ENCODE results near the gene CEP250. TPM values are rescaled to one million over a fixed set of nuclear protein-coding genes. Genes with fewer than 3 reads are reported as not detected.

CEP250 gene
- polyA plus RNA-seq, 1 donor (not counting 4 experiments of a cell fraction or from before 2014, with no cell fraction given), result 8.1 TPM

- no peak for DNase-seq (ENCODE audit: low read depth, low spot score)
- Histone ChIP-seq H3K9me3 (ENCODE audit: control insufficient read depth, low read depth, low read length) (no peaks in the 10 kb centered on the region), H3K4me1 (ENCODE audit: control insufficient read depth, extremely low read depth, insufficient read depth, low read length) (no peaks in the 10 kb centered on the region), H4K20me1 (ENCODE audit: control insufficient read depth, extremely low read depth, insufficient read depth, low read length) (no peaks in the 10 kb centered on the region), H2AFZ (ENCODE audit: control insufficient read depth, low read length) (no peak overlapping the region), H3K27ac (ENCODE audit: control insufficient read depth, insufficient read depth, low read length) (no peak overlapping the region), H3K9ac (ENCODE audit: control insufficient read depth, extremely low read depth, insufficient read depth, low read length) (no peak overlapping the region), H3K27me3 (ENCODE audit: control insufficient read depth, extremely low read depth, insufficient read depth, low read length) (no peaks in the 10 kb centered on the region), H3K4me2 (ENCODE audit: control insufficient read depth, extremely low read depth, insufficient read depth, low read depth, low read length) (no peak overlapping the region), H3K79me2 (ENCODE audit: control insufficient read depth, insufficient read depth, low read length) (no peaks in the 10 kb centered on the region), H3K9me1 (ENCODE audit: control insufficient read depth, extremely low read depth, insufficient read depth, low read length) (no peaks in the 10 kb centered on the region), H3K36me3 (ENCODE audit: control insufficient read depth in 2 of 2, extremely low read depth in 1 of 2, insufficient read depth in 2 of 2, low read length in 2 of 2) (peaks cover 14 to 27% of the 10 kb centered on the region in 2 experiments), H3K4me3 (ENCODE audit: control insufficient read depth in 2 of 3, extremely low read depth in 1 of 3, insufficient read depth in 2 of 3, low read depth in 1 of 3, low read length in 3 of 3) (no peak overlapping the region)
- TF ChIP-seq CTCF (optimal IDR thresholded peaks at IDR 0.05 in 1 of 3, IDR thresholded peaks at IDR 0.05 in 1 of 3, conservative IDR thresholded peaks at IDR 0.05 in 1 of 3; ENCODE audit: extremely low read depth in 1 of 3, insufficient read depth in 2 of 3, low read length in 3 of 3) (no peak), EZH2 (IDR thresholded peaks at IDR 0.05; ENCODE audit: low read length) (no peak)
- dilution Hi-C loops (cut with MboI; ENCODE audit: extremely low pct_ligation_motif_present, low sequenced_read_pairs), result no loop called here
- no peak for FAIRE-seq
Measured at GRCh38 chr20:35504751-35505150, 49.4 kb downstream of the CEP250 start.

GRCh38 chr20:35506179-35506578 is 50.8 kb downstream of the CEP250 start:
- TF ChIP-seq CTCF (optimal IDR thresholded peaks at IDR 0.05 in 1 of 3, IDR thresholded peaks at IDR 0.05 in 1 of 3, conservative IDR thresholded peaks at IDR 0.05 in 1 of 3; ENCODE audit: extremely low read depth in 1 of 3, insufficient read depth in 2 of 3, low read length in 3 of 3) (no peak), EZH2 (IDR thresholded peaks at IDR 0.05; ENCODE audit: low read length) (no peak)
- H3K9me3 ChIP-seq (ENCODE audit: control insufficient read depth, low read depth, low read length), result no peaks in the 10 kb centered on the region
- no peak overlapping the region for H3K27ac ChIP-seq (ENCODE audit: control insufficient read depth, insufficient read depth, low read length)
- no peaks in the 10 kb centered on the region for H3K4me1 ChIP-seq (ENCODE audit: control insufficient read depth, extremely low read depth, insufficient read depth, low read length)
- H3K9me1 ChIP-seq (ENCODE audit: control insufficient read depth, extremely low read depth, insufficient read depth, low read length), result no peaks in the 10 kb centered on the region
- no peak overlapping the region for H2AFZ ChIP-seq (ENCODE audit: control insufficient read depth, low read length)
- no peak for DNase-seq (ENCODE audit: low read depth, low spot score)
- no peak overlapping the region for H3K9ac ChIP-seq (ENCODE audit: control insufficient read depth, extremely low read depth, insufficient read depth, low read length)
- H3K4me2 ChIP-seq (ENCODE audit: control insufficient read depth, extremely low read depth, insufficient read depth, low read depth, low read length), result no peak overlapping the region
- FAIRE-seq, result no peak
- no peaks in the 10 kb centered on the region for H4K20me1 ChIP-seq (ENCODE audit: control insufficient read depth, extremely low read depth, insufficient read depth, low read length)
- H3K36me3 ChIP-seq (ENCODE audit: control insufficient read depth in 2 of 2, extremely low read depth in 1 of 2, insufficient read depth in 2 of 2, low read length in 2 of 2), result peaks cover 23 to 29% of the 10 kb centered on the region in 2 experiments
- dilution Hi-C loops (cut with MboI; ENCODE audit: extremely low pct_ligation_motif_present, low sequenced_read_pairs), result no loop called here
- H3K79me2 ChIP-seq (ENCODE audit: control insufficient read depth, insufficient read depth, low read length), result no peaks in the 10 kb centered on the region
- H3K27me3 ChIP-seq (ENCODE audit: control insufficient read depth, extremely low read depth, insufficient read depth, low read length), result no peaks in the 10 kb centered on the region
- H3K4me3 ChIP-seq (ENCODE audit: control insufficient read depth in 2 of 3, extremely low read depth in 1 of 3, insufficient read depth in 2 of 3, low read depth in 1 of 3, low read length in 3 of 3), result no peak overlapping the region
